Endothelial cell of umbilical vein (primary cell): ENCODE measurements around the gene SIRT2. TPM values are rescaled to one million over a fixed set of nuclear protein-coding genes. Genes with fewer than 3 reads are reported as not detected.

Experiments used
- BruUV-seq: library from RNA; stranded (reverse); fragments of 400-500 nt; replicated peaks from 2 replicates; lab custom pipeline; 2021; lab: Mats Ljungman, UMichigan
- CTCF ChIA-PET: fragments of 300-600, 350-600 bp; sonication (Branson Sonifier 250); formaldehyde crosslinking; loops from one replicate; lab custom pipeline; 2021; ENCODE audit warnings: antibody characterized with exemption, inconsistent platforms; lab: Charles Lee
- POLR2A ChIA-PET: fragments of 300-600, 350-600 bp; sonication (Branson Sonifier 250); formaldehyde crosslinking; loops from one replicate; lab custom pipeline; 2021; ENCODE audit warnings: antibody characterized with exemption, inconsistent platforms; lab: Charles Lee
- DNase-seq: peaks from one replicate; pipeline ENCODE4 v3.0.0-alpha.2; 2011; ENCODE audit warnings: low read depth, low spot score
- FAIRE-seq: peaks from 2 replicates; lab custom pipeline; 2011; peaks lifted over from hg19 to GRCh38; lab: Jason Lieb, UNC
- H2AFZ ChIP-seq: 2 replicates; pipeline ENCODE4 v1.6.0; 2012; ENCODE audit warnings: low read depth, low read length, control low read depth, inconsistent platforms
- H3K27ac ChIP-seq: 2 replicates; pipeline ENCODE4 v1.5.1; 2011; ENCODE audit warnings: low read depth, mild to moderate bottlenecking, control low read depth, low read length, moderate library complexity; ENCODE audit not compliant: insufficient read depth
- H3K27me3 ChIP-seq, 2 experiments: 2 replicates each; pipeline versions ENCODE4 v1.6.0 to v1.6.1; 2011; ENCODE audit warnings: low read length in 2 of 2, mixed read lengths in 1 of 2; ENCODE audit not compliant: control insufficient read depth in 2 of 2, insufficient read depth in 2 of 2
- H3K36me3 ChIP-seq, 2 experiments: 2 replicates in 1 of 2; 3 replicates in 1 of 2; pipeline ENCODE4 v1.5.1; 2011; ENCODE audit warnings: low read length in 2 of 2, mild to moderate bottlenecking in 1 of 2, moderate library complexity in 1 of 2; ENCODE audit not compliant: control insufficient read depth in 2 of 2, insufficient read depth in 2 of 2; ENCODE audit errors: extremely low read depth in 1 of 2
- H3K4me1 ChIP-seq: 3 replicates; pipeline ENCODE4 v1.5.1; 2011; ENCODE audit warnings: mild to moderate bottlenecking, low read length; ENCODE audit not compliant: control insufficient read depth, insufficient read depth; ENCODE audit errors: extremely low read depth
- H3K4me2 ChIP-seq: 2 replicates; pipeline ENCODE4 v1.6.1; 2011; ENCODE audit warnings: low read length, control low read depth, mixed read lengths; ENCODE audit not compliant: insufficient read depth
- H3K4me3 ChIP-seq, 3 experiments: fragments of 200-600 bp in 1 of 3; sonication (generic), shearing (Covaris generic) in 1 of 3; replicated peaks in 1 of 3; 2 replicates each; pipeline ENCODE4 v1.5.1; 2011 to 2016; ENCODE audit warnings: control low read depth in 3 of 3, low read length in 3 of 3, mild to moderate bottlenecking in 2 of 3, inconsistent platforms in 1 of 3, low read depth in 1 of 3, moderate library complexity in 1 of 3; ENCODE audit not compliant: insufficient read depth in 1 of 3
- H3K79me2 ChIP-seq: 2 replicates; pipeline ENCODE4 v1.6.0; 2012; ENCODE audit warnings: low read length, inconsistent platforms; ENCODE audit not compliant: control insufficient read depth, insufficient read depth
- H3K9ac ChIP-seq: replicated peaks from 2 replicates; pipeline ENCODE3; 2011; ENCODE audit warnings: low read length, control low read depth; ENCODE audit not compliant: insufficient read depth; ENCODE audit errors: extremely low read depth
- H3K9me1 ChIP-seq: replicated peaks from 3 replicates; pipeline ENCODE4 v1.6.0; 2011; ENCODE audit warnings: mild to moderate bottlenecking, low read length; ENCODE audit not compliant: control insufficient read depth, insufficient read depth; ENCODE audit errors: extremely low read depth
- H3K9me3 ChIP-seq: replicated peaks from 2 replicates; pipeline ENCODE4 v1.5.1; 2012; ENCODE audit warnings: low read length, inconsistent platforms; ENCODE audit not compliant: control insufficient read depth, insufficient read depth
- H4K20me1 ChIP-seq: replicated peaks from 2 replicates; pipeline ENCODE3; 2011; ENCODE audit warnings: mild to moderate bottlenecking, low read length; ENCODE audit not compliant: control insufficient read depth, insufficient read depth; ENCODE audit errors: extremely low read depth
- CTCF ChIP-seq, 2 donors: IDR thresholded peaks; 1 replicate in 1 of 2; 2 replicates in 1 of 2; pipeline ENCODE4 v1.5.1; 2011; ENCODE audit warnings: low read length in 2 of 2, mild to moderate bottlenecking in 2 of 2, moderate library complexity in 2 of 2, control low read depth in 1 of 2, inconsistent platforms in 1 of 2, low read depth in 1 of 2; ENCODE audit not compliant: insufficient read depth in 1 of 2; ENCODE audit errors: extremely low read depth in 1 of 2
- EZH2 ChIP-seq: IDR thresholded peaks from 2 replicates; pipeline ENCODE4 v1.6.1; 2012; ENCODE audit warnings: borderline replicate concordance, low read depth, mild to moderate bottlenecking, moderate library complexity, low read length, inconsistent platforms; ENCODE audit not compliant: severe bottlenecking
- FOS ChIP-seq: IDR thresholded peaks from 2 replicates; pipeline ENCODE4 v1.6.1; 2011; ENCODE audit warnings: mild to moderate bottlenecking, low read length, moderate library complexity, borderline replicate concordance; ENCODE audit not compliant: insufficient read depth
- GATA2 ChIP-seq: IDR thresholded peaks from 2 replicates; pipeline ENCODE4 v1.7.0; 2011; ENCODE audit warnings: low read depth, mild to moderate bottlenecking, moderate library complexity, mixed read lengths, low read length; ENCODE audit not compliant: insufficient read length, insufficient read depth
- JUN ChIP-seq: IDR thresholded peaks from 2 replicates; pipeline ENCODE4 v1.6.1; 2011; ENCODE audit warnings: borderline replicate concordance, low read depth; ENCODE audit not compliant: insufficient read length, insufficient read depth
- MAX ChIP-seq: IDR thresholded peaks from 2 replicates; pipeline ENCODE4 v1.6.1; 2011; ENCODE audit not compliant: insufficient read depth, insufficient read length
- MYC ChIP-seq: IDR thresholded peaks from one replicate; pipeline ENCODE4 v1.6.1; 2011; ENCODE audit warnings: mild to moderate bottlenecking, low read depth, low read length
- POLR2A ChIP-seq: IDR thresholded peaks from 2 replicates; pipeline ENCODE4 v1.6.1; 2012; ENCODE audit warnings: low read depth, mild to moderate bottlenecking, control low read depth, low read length
- POLR2AphosphoS5 ChIP-seq: IDR thresholded peaks from 2 replicates; pipeline ENCODE4 v1.6.1; 2012; ENCODE audit warnings: low read depth, mild to moderate bottlenecking, control low read depth, low read length, moderate library complexity; ENCODE audit not compliant: insufficient read depth
- dilution Hi-C: fragments of 300-500 bp; cut with MboI; formaldehyde crosslinking; loops from one replicate; pipeline ENCODE4 v1.15.0; 2019; ENCODE audit warnings: low sequenced_read_pairs; ENCODE audit not compliant: extremely low pct_ligation_motif_present
- intact Hi-C: fragments of 100-400 bp; cut with micrococcal nuclease; formaldehyde crosslinking; loops from one replicate; pipeline ENCODE4 v1.10.0; 2022
- polyA plus RNA-seq, 4 experiments: library from polyadenylated mRNA; depleted of rRNA in 3 of 4; stranded (reverse) in 3 of 4; unstranded in 1 of 4; fragments of >200 nt; gene quantifications; 2 replicates each; pipeline versions ENCODE4 v1.2.1 to v1.2.3, GENCODE V29; 2011 to 2012; ENCODE audit warnings: missing spikeins in 1 of 4
- total RNA-seq: library from RNA; stranded (reverse); gene quantifications from 2 replicates; pipeline ENCODE4 v1.2.3, GENCODE V29; 2021

SIRT2 gene
- total and polyA plus RNA-seq, 2 donors (not counting 3 experiments of a cell fraction or from before 2014, with no cell fraction given): 47.6 to 72.5 TPM

GRCh38 chr19:38900743-38901190 is 1.3 kb upstream of the SIRT2 start:
- H4K20me1 ChIP-seq: no peaks in the 10 kb centered on the region
- BruUV-seq: no TSS peak
- peak overlapping the region; percentile 91 for H3K9ac ChIP-seq
- peak overlapping the region; percentile 73 to 83 (median 82) for H3K4me3 ChIP-seq
- ChIA-PET POLR2A (interaction anchor here (0.6 kb wide), 1 partner anchor 322 kb away, joined by 3 read pairs; no protein-coding TSS in a partner anchor), CTCF (interaction anchor here (0.6 to 2.4 kb wide), 12 partner anchors 11 to 539 kb away, joined by 3 to 16 read pairs (median 4); partner anchors contain the start of genes CCER2, MRPS12 and SARS2)
- H3K27ac ChIP-seq: peak overlapping the region; percentile 86
- peak overlapping the region; percentile 99 for H3K4me2 ChIP-seq
- FAIRE-seq: peak; percentile 74
- peaks cover 5% of the 10 kb centered on the region for H3K79me2 ChIP-seq
- peak; percentile 56 for DNase-seq
- peak overlapping the region; percentile 25 for H2AFZ ChIP-seq
- intact Hi-C loops (no loop called here), dilution Hi-C loops (no loop called here)
- TF ChIP-seq MYC (no peak), POLR2A (peak; percentile 17), GATA2 (peak; percentile 73), FOS (no peak), EZH2 (no peak)
- H3K36me3 ChIP-seq: peaks cover 0 to 11% of the 10 kb centered on the region in 2 experiments
- H3K4me1 ChIP-seq: peaks cover 22% of the 10 kb centered on the region
- no peaks in the 10 kb centered on the region for H3K9me3 ChIP-seq
- no peaks in the 10 kb centered on the region for H3K27me3 ChIP-seq
- no peaks in the 10 kb centered on the region for H3K9me1 ChIP-seq

- Histone ChIP-seq H3K4me3 (peak overlapping the region; percentile 73 to 83 (median 82)), H3K36me3 (peaks cover 0 to 6% of the 10 kb centered on the region in 2 experiments), H3K79me2 (peaks cover 5% of the 10 kb centered on the region), H3K9me3 (no peaks in the 10 kb centered on the region), H2AFZ (peak overlapping the region; percentile 60), H3K4me2 (peak overlapping the region; percentile 99), H4K20me1 (no peaks in the 10 kb centered on the region), H3K9ac (peak overlapping the region; percentile 91), H3K9me1 (no peaks in the 10 kb centered on the region), H3K27me3 (no peaks in the 10 kb centered on the region), H3K4me1 (peaks cover 22% of the 10 kb centered on the region), H3K27ac (peak overlapping the region; percentile 86)
- POLR2A ChIA-PET: interaction anchor here (0.6 to 1.0 kb wide), 3 partner anchors 9 to 321 kb away, joined by 3 read pairs; no protein-coding TSS in a partner anchor
- BruUV-seq: TSS peak; percentile 72
- CTCF ChIA-PET: interaction anchor here (0.6 to 2.4 kb wide), 14 partner anchors 12 to 539 kb away, joined by 3 to 16 read pairs (median 5); partner anchors contain the start of genes CCER2, FAM98C, MRPS12 and SARS2
- intact Hi-C loops (no loop called here), dilution Hi-C loops (no loop called here)
- TF ChIP-seq MAX: peak; percentile 48
- no peak for TF ChIP-seq EZH2
- TF ChIP-seq JUN: no peak
- TF ChIP-seq GATA2: no peak
- TF ChIP-seq MYC: no peak
- no peak for TF ChIP-seq CTCF (IDR thresholded peaks at IDR 0.05; ENCODE audit: extremely low read depth in 1 of 2, insufficient read depth in 1 of 2, low read depth in 1 of 2, low read length in 2 of 2)
- TF ChIP-seq FOS: no peak
- peak; percentile 21 for TF ChIP-seq POLR2A
- TF ChIP-seq POLR2AphosphoS5: no peak
- DNase-seq (no peak), FAIRE-seq (no peak)
These were observed 798 bp upstream of the SIRT2 start for GRCh38 chr19:38900202-38900629.
